SU-DHL-6 (cell line): ENCODE data around the gene GPHN.

Experiments used
- EZH2phosphoT487 ChIP-seq: fragments of 200-600 bp; sonication (generic), shearing (Covaris generic); conservative IDR thresholded peaks from 2 replicates; pipeline ENCODE4 v1.6.1; 2018; ENCODE audit warnings: mild to moderate bottlenecking, antibody characterized with exemption, low read length, moderate library complexity, mixed read lengths
- TF ChIP-seq, protein P1 (sequence below): fragments of 200-600 bp; sonication (generic); IDR thresholded peaks from one replicate; pipeline ENCODE4 v1.5.1; 2017; ENCODE audit warnings: antibody characterized with exemption, mild to moderate bottlenecking, low read length, moderate library complexity; ENCODE audit not compliant: insufficient read depth, poor library complexity, severe bottlenecking

- TF ChIP-seq, protein P1, sequence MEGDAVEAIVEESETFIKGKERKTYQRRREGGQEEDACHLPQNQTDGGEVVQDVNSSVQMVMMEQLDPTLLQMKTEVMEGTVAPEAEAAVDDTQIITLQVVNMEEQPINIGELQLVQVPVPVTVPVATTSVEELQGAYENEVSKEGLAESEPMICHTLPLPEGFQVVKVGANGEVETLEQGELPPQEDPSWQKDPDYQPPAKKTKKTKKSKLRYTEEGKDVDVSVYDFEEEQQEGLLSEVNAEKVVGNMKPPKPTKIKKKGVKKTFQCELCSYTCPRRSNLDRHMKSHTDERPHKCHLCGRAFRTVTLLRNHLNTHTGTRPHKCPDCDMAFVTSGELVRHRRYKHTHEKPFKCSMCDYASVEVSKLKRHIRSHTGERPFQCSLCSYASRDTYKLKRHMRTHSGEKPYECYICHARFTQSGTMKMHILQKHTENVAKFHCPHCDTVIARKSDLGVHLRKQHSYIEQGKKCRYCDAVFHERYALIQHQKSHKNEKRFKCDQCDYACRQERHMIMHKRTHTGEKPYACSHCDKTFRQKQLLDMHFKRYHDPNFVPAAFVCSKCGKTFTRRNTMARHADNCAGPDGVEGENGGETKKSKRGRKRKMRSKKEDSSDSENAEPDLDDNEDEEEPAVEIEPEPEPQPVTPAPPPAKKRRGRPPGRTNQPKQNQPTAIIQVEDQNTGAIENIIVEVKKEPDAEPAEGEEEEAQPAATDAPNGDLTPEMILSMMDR, result peak; percentile 28
- no peak for TF ChIP-seq EZH2phosphoT487
These were observed 629.9 kb downstream of the GPHN start for GRCh38 chr14:67137744-67138371.
